RPMI7951 (cell line): ENCODE results near the gene SIGLEC10. TPM values are rescaled to one million over a fixed set of nuclear protein-coding genes. Genes with fewer than 3 reads are reported as not detected.
"Not testable (repeated sequence)": the region's sequence is repeated elsewhere in the genome, so short reads cannot be mapped to it uniquely, and the experiment has no call there.

Source experiments
- DNase-seq: peaks from one replicate; pipeline ENCODE4 v3.0.0-alpha.2; 2012; ENCODE audit warnings: low read depth
- total RNA-seq: library from RNA; depleted of rRNA; stranded (reverse); fragments of >200 nt; shearing (Covaris generic); gene quantifications from 2 replicates; pipeline ENCODE4 v1.2.3, GENCODE V29; 2014

Gene SIGLEC10
- total RNA-seq, 1 experiment from 2014 or later: not detected

DNA sequence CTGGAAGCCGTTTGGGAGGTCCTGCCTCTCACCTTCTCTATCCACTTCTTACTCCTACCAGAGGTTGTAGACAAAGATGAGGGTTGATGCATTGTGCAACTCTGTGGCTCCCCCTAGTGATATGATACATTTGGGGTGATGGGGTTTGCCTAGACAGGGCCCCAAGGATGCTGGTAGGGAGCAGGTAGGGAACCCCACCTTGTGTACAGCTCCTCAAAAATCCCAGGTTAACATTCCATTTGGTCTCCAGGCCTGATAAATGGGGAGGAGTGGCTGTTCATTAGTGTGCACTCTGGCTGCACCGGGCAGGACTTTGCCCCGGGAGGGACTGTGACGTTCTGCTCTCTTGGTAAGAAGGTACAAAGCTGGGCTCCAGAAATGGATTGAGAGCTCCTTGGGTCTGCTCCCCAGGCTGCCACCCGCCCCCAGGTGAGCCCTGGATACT, 21.6 kb upstream of the SIGLEC10 start:
- DNase-seq: no peak

DNA sequence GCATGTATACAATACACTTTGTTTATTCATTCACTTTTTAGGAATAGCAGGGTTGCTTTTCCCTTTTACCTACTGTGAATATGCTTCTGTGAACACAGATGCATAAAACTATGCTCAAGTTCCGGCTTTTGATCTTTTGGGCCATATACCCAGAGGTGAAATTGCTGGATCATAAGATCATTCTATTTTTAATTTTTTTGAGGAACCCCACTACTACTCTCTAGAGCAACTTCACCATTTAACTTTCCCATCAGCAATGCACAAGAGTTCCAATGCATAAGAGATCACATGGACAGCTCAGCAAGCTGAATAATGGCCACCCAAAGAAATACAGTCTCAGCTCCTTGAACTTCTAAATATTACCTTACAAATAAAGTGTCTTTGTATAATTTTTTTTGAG, 17.0 kb upstream of the SIGLEC10 start:
- DNase-seq: no peak

DNA sequence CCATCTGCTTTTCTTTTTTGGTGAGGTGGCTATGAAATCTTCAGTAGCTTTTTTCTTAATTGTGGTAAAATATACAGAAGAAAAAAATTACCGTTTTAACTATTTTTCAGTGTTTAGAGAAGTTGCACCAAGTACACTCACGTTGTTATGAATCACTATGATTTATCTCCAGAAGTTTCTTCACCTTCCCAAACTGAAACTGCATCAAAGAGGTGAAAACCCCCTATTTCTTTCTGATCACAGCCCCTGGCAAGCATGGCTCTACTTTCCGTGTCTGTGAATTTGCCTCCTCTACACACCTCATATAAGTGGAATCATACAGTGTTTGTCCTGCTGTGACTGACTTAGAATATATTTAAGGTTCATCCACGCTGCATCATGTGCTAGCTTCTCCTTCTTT, 15.6 kb upstream of the SIGLEC10 start:
- DNase-seq: no peak

DNA sequence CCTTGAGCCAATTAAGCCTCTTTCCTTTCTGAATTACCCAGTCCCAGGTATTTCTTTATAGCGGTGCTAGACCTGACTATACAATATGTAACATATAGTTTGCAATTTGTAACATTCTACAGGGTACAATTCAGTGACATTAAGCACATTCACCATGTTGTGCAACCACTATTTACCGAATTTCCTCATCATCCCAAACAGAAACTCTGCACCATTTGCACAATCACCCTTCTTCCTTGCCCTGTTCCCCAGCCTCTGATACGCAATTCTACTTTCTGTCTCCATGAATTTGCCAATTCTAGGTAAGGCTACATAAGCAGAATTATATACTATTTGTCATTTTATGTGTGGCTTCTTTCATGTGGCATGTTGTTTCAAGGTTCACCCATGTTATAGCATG, 13.7 kb upstream of the SIGLEC10 start:
- no peak for DNase-seq

DNA sequence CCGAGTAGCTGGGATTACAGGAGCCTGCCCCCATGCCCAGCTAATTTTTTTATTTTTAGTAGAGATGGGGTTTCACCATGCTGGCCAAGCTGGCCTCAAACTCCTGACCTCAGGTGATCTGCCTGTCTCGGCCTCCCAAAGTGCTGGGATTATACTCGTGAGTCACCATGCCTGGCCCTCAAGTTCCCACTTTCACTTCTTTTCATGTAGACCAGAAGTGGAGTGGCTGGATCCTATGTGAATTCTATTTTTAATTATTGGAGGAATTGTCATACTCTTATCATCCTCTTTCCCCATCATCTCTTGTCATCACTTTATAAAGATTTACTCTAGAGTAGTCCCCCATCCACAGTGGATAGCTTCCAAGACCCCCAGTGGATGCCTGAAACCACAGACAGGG, 12.8 kb upstream of the SIGLEC10 start:
- no peak for DNase-seq

DNA sequence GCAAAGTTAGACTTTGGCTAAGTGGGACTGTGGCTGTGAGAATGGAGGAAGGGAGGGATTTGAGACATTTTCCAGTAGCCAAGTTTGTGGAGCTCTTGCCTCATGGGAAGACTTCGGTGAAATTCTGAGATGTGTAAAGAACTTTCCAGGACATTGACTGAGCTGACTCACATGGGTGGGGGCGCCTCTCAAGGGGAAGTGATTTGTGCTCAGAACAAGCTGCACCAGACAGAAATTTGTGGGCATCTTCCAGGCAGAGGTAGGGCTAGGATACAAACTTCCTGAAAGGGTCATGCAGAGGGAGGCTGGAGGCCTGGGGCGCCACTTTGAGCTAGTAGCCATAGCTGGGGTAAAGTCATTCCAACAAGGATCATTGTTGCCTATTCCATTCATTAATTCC, 9.8 kb upstream of the SIGLEC10 start:
- no peak for DNase-seq

DNA sequence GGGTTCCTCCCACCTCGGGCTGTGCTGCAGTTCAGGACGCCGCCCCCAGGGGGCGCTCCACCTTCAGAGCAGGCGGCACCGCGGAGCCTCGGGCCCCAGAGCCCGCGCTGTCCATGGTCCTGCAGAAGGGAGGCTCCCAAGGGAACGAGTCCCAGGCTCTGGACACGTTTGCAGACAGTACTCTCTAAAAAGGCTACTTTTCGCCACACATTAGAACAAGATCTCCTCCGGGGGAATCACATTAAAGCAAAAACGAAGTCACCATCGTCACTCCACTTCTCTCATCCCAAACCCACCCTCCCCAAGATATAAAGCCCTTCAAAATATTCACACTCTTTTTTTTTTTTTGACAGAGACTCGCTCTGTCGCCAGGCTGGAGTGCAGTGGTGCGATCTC, 4.6 kb upstream of the SIGLEC10 start:
- DNase-seq: peak; percentile 73

DNA sequence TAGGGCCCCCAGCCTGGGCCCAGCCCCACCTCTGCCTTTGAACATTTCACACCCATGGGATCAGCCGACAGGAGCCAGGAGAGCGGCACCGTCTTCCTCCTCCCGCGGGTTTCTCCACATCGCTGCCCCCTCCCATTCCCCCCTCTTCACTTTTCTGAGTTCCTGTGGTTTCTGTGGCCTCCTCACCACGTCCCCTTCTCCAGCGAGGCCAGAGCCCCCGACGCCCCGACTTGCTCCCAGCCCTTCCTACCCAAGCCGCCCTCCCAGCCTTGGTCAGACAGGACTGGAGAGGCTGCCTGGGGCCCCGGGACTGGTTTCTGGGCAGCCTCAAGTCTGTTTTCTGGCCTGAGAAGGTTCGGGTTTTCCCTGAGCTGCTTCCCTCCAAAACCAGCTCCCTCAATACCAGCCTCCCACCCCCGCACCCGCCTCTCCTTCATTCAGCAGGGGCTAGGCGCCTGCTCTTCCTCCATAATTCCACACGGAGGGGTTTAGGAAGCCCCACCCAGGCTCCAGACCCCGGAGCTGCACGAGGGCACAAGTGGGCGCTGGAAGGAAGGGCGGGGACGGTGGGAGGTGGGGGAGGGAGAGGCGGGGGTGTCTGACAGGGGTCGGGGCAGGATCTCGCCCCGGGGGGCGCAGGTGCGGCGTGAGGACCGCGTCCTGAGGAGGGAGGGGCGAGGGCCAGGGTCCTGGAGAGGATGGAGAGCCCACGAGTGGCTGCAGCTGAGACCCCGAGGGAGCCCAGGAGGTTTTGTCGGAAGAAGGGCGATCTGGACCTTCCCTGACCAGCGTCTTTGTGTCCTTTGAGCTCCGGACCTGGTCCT, 4.0 kb upstream of the SIGLEC10 start:
- no peak for DNase-seq

DNA sequence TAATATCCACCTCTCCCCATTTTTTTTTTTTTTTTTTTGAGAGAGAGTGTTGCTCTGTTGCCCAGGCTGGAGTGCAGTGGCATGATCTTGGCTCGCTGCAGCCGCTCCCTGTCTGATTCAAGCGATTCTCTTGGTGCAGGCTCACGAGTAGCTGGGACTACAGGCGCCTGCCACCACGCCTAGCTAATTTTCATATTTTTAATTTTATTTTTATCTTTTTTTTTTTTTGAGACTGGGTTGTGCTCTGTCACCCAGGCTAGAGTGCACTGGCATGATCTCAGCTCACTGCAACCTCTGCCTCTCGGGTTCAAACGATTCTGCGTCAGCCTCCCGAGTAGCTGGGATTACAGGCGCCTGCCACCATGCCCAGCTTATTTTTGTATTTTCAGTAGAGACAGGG, 3.1 kb upstream of the SIGLEC10 start:
- not testable (repeated sequence) for DNase-seq

DNA sequence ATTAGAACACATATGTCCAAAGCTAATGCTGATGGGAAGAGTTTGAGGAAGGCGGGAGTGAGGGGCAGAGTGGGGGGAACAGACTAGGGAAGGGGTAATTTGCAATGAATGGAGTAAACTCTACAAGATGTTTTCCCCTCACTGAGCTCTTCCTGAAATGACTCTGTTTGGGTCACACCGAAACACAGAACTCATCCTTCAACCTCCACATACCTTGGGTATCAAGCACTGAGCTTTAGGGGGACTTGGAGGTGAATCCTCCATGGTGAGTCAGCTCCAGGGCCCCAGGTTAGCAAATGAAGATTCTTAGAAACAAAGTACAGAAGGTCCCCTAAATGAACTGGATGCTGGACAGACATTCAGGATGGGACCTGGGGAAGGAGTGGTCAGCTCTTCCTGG, 1.3 kb upstream of the SIGLEC10 start:
- no peak for DNase-seq

DNA sequence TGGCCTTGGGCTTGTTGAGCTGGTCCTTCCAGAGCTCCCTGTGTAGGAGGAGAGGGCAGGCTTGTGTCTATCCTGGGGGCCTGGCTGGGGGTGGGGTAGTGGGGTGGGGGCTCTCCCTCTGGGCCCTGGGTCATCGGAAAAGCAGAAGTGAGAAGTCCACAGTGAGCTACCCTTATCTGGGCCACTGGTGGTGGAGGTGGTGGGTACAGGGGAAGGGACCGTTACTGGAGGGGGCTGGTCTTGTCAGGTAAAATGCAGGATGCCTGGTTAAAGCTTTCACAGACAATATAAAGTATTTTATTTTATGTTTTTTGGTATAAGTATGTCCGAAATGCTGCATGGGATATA, 342 bp upstream of the SIGLEC10 start:
- DNase-seq: no peak

DNA sequence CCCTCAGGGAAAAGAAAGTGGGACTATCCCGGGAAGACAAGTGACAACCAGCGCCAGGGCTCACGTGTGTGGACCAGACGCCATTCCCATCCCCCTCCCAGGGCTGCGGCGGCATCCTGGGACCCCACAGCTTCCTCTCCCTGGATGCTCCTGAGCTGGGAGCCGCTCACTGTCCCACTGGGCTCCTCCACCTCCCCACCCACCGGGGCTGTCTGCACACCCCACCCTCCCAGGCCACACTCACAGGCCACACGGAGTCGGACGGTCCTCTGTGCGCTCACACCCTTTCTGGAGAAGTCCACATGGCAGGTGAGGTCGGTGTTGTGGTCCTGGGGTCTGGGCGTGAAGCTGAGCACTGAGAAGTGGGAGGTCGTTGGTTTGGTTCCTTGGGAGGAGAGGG, 1.0 kb downstream of the SIGLEC10 start:
- not testable (repeated sequence) for DNase-seq

DNA sequence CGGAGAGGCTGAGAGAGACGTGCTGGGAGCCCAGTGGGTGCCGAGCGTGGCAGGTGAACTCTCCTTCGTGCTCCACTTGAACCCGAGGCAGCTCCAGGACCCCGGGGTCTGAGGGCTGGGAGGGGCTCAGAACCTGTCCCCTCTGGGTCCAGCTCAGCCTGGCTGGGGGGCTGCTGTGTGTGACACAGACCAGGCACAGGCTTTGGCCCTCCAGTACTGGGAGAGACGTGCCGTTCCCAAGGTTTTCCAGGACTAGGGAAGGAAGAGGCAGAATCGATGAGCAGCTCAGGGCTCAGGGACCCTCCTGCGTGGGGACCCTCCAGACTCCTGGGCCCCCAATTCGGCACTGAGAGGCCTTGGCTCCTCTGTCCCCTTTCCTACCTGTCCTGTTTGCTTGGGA, 2.3 kb downstream of the SIGLEC10 start:
- DNase-seq: no peak

DNA sequence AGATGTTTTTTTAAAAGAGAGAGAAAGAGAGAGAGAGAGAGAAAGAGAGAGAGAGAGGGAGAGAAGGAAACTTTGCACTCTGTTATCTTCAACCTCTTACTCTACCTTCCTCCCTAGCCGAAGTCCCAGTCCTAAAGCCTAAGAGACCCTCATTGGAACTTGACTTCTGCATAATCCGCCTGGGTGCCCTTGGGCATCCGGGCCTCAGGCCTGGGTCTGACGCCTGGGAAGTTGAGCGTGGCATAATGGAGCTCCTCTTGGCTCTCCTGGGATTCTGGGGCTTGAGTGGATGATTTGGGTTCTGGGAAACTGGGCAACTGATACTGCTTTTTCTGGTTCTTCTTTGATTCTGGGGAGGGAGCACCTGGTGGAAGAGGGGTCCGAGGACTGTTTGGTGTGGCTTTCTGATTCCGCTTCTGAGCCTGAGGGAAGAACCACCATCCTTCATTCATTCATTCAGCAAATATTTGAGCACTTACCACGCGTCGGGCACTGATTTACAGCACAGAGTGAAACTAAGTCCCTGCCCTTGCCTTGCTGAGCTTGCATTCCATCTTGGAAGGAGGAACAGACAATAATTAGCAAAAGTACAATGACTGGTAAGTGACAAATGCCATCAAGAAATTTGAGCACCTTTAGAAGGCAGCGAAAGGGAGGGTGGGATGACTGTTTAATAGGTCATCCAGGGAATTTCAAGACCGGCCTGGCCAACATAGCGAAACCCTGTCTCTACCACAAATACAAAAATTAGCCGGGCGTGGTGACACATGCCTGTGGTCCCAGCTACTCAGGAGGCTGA, 6.3 kb downstream of the SIGLEC10 start:
- no peak for DNase-seq

DNA sequence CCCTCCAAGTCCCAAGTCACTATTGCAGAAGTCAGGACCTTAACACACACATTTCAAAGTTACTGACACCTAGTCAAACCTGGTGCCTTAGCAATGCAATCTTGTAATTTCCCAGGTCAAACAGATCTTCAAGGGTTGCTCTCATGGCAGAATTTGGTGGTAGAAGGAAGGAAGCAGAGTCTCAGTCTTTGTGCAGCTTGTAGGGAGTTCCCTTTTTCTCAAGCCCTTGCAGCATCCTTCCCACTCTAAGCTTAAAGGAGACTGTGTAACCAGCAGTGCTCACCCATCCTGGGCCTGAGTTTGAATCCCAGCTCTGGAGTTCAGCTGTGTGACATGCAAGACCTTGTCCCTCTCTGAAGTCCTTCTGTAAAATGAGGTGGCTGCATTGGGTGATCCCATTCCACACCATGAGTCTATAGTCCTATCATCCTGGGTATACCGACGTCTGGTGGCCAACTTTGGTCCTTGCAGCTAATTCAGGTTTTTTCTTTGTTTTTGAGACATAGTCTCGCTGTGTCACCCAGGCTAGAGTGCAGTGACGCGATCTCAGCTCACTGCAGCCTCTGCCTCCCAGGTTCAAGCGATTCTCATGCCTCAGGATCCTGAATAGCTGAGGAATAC, 9.8 kb downstream of the SIGLEC10 start:
- DNase-seq: peak; percentile 59

DNA sequence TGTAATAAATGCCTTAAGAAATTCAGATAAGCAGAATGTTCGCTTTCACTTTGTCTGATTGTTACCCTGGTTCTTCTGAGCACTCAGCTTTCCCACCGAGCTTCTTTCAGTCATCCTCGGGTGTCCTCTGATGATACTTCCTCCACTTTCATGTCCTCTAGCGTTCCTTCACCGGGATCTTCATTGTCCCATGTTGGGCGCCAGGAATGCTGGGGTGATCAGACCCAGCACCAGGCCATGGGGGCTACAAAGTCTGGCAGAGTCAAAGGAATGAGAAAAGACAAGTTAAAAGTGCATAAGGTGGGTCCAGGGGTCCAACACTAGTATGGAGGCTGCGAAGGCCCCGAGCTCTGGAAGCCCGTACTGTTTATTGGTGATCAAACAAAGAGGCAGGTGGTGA, 15.3 kb downstream of the SIGLEC10 start:
- DNase-seq: no peak

DNA sequence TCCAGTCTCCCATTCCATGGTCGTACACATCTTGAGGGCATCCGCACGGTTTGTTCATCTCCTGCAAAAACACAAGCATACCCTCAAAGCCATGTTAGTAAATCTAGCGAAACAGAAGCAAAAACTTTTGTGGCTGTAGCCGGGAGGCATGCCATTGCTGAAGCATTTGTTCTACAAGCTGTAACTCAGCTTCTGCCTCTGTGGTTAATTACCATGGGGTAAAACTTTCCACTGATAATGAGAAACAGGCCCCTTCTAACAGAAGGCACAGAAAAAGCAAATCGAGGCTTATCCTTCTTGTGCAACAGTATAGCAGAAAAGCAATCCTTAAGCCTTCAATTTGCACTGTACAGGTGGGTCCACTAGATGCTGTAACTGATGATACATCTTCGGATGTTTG, 17.5 kb downstream of the SIGLEC10 start:
- DNase-seq: peak; percentile 20

DNA sequence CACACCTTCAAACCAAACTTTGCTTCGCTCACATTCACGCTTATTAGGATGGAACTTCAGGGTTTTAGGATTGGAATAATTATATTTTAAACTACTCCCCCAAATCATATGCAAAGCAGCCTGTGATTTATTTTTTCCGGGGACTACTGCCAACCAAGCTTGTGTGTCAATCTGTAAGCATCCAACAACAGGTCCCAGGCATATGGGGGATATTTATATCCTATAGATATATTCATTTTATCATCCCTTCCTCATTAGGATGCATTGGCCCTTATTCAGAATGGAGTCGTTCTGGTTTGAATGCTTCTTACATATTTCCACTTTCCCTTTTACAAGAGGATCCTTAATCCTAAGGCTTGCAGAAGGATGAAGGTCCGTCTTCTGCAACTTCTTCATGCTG, 18.2 kb downstream of the SIGLEC10 start:
- DNase-seq: no peak

DNA sequence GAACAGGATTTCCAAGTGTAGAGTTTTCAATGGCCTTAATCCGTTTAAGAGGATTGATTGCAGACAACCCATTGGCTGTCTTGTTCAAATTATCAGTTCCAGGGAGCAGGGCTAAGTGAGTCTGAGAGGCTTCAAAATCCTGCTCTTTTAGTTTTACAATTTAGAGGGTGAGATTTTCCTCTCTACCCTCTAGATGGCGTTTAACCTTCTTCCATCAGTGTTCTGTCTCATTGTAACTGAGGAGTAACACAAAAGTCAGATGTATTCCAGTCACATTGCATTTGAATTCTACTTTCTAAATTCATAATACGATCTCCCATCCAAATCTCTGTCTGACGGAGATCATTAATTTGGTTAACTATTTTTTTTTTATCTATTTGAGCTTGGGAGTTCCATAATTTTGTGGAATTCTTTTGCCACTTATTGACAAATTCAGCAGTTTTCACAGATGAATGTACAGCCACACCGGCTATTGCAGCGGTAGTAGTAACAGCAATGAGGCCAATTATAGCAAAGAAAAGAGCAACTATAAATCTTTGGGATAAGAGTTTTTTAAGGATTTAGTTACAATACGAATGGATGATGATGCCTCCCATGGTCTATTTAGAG, 19.2 kb downstream of the SIGLEC10 start:
- peak; percentile 42 for DNase-seq

DNA sequence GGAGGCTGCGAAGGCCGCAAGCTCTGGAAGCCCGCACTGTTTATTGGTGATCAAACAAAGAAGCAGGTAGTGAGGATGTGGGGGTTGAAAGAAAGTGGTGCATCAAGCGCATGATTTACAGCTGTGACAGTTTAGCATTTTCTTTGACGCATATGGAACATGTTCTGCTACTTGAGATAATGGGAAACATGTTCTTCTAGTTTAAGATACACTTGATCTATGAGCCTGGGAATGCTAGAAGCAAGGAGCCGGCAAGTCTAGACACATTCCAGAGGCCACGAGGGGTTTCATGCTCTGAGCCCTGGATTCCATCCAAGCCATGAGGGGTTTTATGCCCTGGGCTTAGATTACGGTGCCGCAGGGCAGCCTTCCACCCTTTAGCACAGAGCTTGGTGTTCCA, 20.0 kb downstream of the SIGLEC10 start:
- DNase-seq: not testable (repeated sequence)

DNA sequence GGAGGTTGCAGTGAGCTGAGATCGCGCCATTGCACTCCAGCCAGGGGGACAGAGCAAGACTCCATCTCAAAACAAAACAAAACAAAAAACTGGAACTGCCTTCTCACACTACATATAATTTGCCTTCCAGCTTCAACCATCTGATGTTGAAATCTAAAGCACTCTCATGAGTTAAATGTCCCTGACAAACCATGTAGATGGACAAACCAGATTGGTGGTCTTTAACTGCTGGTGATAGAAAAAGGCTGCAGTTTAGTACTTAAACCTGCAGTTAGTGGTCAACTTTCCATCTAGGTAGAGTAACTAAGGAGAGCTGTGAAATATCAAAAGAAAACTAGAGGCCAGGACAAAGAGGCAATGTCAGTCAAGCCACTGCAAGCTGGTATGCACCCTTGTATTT, 21.3 kb downstream of the SIGLEC10 start:
- no peak for DNase-seq
